Measurements from ENCODE around the gene PSD4.

PSD4 gene

GRCh38 chr2:113186433-113186796, 12.6 kb downstream of the PSD4 start:
- no peak for DNase-seq

GRCh38 chr2:113187771-113188170, 14.0 kb downstream of the PSD4 start:
- no peak for DNase-seq

- DNase-seq: no peak
Observed at GRCh38 chr2:113190871-113191270, 17.1 kb downstream of the PSD4 start.

GRCh38 chr2:113192459-113193100, 18.8 kb downstream of the PSD4 start:
- DNase-seq: no peak

GRCh38 chr2:113195923-113196501, 22.2 kb downstream of the PSD4 start:
- no peak for DNase-seq

GRCh38 chr2:113196839-113197238, 23.1 kb downstream of the PSD4 start:
- no peak for DNase-seq

GRCh38 chr2:113197347-113198047, 23.7 kb downstream of the PSD4 start:
- DNase-seq: no peak

GRCh38 chr2:113198048-113198789, 24.4 kb downstream of the PSD4 start:
- DNase-seq: no peak

GRCh38 chr2:113198790-113199612, 25.2 kb downstream of the PSD4 start:
- peak; percentile 72 for DNase-seq

- no peak for DNase-seq
Observed at GRCh38 chr2:113200236-113200635, 26.5 kb downstream of the PSD4 start.

GRCh38 chr2:113200736-113201490, 27.1 kb downstream of the PSD4 start:
- DNase-seq: no peak

- DNase-seq: no peak
Observed at GRCh38 chr2:113201496-113202304, 27.9 kb downstream of the PSD4 start.

- no peak for DNase-seq
Observed at GRCh38 chr2:113202305-113203216, 28.8 kb downstream of the PSD4 start.

GRCh38 chr2:113203217-113203530, 29.4 kb downstream of the PSD4 start:
- DNase-seq: no peak

GRCh38 chr2:113203901-113204519, 30.2 kb downstream of the PSD4 start:
- DNase-seq: peak; percentile 41

GRCh38 chr2:113206251-113206650, 32.5 kb downstream of the PSD4 start:
- no peak for DNase-seq

GRCh38 chr2:113207021-113207420, 33.2 kb downstream of the PSD4 start:
- DNase-seq: no peak

GRCh38 chr2:113208396-113208795, 34.6 kb downstream of the PSD4 start:
- DNase-seq: no peak

- no peak for DNase-seq
Observed at GRCh38 chr2:113209011-113209645, 35.4 kb downstream of the PSD4 start.
